ENCODE results near the gene DSG3.

The DSG3 gene

GRCh38 chr18:31430072-31430471 lies 17.5 kb upstream of the DSG3 start:
- DNase-seq = no peak

- no peak for DNase-seq
These were observed 17.0 kb upstream of the DSG3 start for GRCh38 chr18:31430554-31430953.

- no peak for DNase-seq
These were observed 15.2 kb upstream of the DSG3 start for GRCh38 chr18:31432316-31432715.

GRCh38 chr18:31436825-31437224 lies 10.7 kb upstream of the DSG3 start:
- DNase-seq = no peak

GRCh38 chr18:31438402-31438801 lies 9.1 kb upstream of the DSG3 start:
- DNase-seq = no peak

- no peak for DNase-seq
These were observed 7.7 kb upstream of the DSG3 start for GRCh38 chr18:31439807-31440325.

GRCh38 chr18:31440787-31441186 lies 6.8 kb upstream of the DSG3 start:
- DNase-seq = no peak

- no peak for DNase-seq
These were observed 6.0 kb upstream of the DSG3 start for GRCh38 chr18:31441493-31441892.

- no peak for DNase-seq
These were observed 3.4 kb upstream of the DSG3 start for GRCh38 chr18:31444142-31444541.

- no peak for DNase-seq
These were observed 1.6 kb upstream of the DSG3 start for GRCh38 chr18:31445908-31446307.

- DNase-seq = no peak
These were observed 687 bp upstream of the DSG3 start for GRCh38 chr18:31446854-31447253.

- no peak for DNase-seq
These were observed 2.9 kb downstream of the DSG3 start for GRCh38 chr18:31450409-31450808.

- no peak for DNase-seq
These were observed 4.1 kb downstream of the DSG3 start for GRCh38 chr18:31451625-31452024.

GRCh38 chr18:31454066-31454708 lies 6.6 kb downstream of the DSG3 start:
- no peak for DNase-seq

GRCh38 chr18:31469629-31470028 lies 22.1 kb downstream of the DSG3 start:
- no peak for DNase-seq

- DNase-seq = no peak
These were observed 31.1 kb downstream of the DSG3 start for GRCh38 chr18:31478688-31479087.

GRCh38 chr18:31482051-31482450 lies 34.5 kb downstream of the DSG3 start:
- no peak for DNase-seq

- no peak for DNase-seq
These were observed 35.9 kb downstream of the DSG3 start for GRCh38 chr18:31483396-31483795.

GRCh38 chr18:31484461-31484860 lies 36.9 kb downstream of the DSG3 start:
- DNase-seq = no peak

- no peak for DNase-seq
These were observed 38.6 kb downstream of the DSG3 start for GRCh38 chr18:31486165-31486564.

GRCh38 chr18:31487246-31488015 lies 39.9 kb downstream of the DSG3 start:
- peak in 3 of 56 donors; percentile 4 to 16 (median 11) for DNase-seq

- no peak for DNase-seq
These were observed 41.8 kb downstream of the DSG3 start for GRCh38 chr18:31489311-31489710.

GRCh38 chr18:31490387-31490786 lies 42.8 kb downstream of the DSG3 start:
- no peak for DNase-seq
